ENCODE results near the gene ADCY5. TPM values are rescaled to one million over a fixed set of nuclear protein-coding genes. Genes with fewer than 3 reads are reported as not detected.

Gene ADCY5
- polyA plus RNA-seq, 1 donor, result 3.7 TPM

DNA sequence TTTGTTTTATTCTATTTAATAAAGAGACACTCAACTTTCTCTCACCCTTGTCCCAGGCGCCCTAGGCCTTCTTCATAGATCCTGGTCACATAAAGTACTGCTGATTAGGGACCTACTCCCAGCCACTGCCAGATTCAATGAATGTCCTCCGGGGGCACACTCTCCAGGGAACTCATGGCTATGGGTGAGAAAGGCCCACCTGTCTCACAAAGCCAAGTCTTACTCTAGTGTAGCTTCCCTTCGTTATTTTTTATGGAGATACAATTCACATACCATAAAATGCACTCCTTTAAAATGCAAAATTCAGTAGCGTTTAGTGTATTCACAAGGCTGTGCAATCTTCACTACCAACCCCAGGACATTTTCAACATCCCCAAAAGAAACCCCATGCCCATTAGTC, 87.8 kb downstream of the ADCY5 start:
- no peak for DNase-seq

- no peak for DNase-seq
These were observed 91.6 kb downstream of the ADCY5 start for GRCh38 chr3:123357275-123357674.

DNA sequence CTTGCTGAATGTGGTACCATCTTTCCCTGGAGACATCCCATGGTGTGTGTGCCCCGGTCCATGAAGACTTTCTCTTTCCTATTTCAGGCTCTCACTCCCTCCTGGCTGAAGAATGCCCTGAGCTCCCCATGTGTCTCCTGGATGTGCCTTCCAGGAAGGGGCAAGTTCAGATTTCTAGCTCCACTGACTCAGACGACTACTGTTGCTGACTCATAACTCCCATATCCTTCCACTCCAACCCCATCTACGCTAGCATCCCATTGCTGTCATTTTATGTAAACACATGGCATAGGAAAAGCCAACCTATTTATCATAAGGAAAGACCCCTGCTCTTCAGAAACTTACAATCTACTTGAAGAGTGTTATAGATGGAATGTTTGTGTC, 95.0 kb downstream of the ADCY5 start:
- no peak for DNase-seq

DNA sequence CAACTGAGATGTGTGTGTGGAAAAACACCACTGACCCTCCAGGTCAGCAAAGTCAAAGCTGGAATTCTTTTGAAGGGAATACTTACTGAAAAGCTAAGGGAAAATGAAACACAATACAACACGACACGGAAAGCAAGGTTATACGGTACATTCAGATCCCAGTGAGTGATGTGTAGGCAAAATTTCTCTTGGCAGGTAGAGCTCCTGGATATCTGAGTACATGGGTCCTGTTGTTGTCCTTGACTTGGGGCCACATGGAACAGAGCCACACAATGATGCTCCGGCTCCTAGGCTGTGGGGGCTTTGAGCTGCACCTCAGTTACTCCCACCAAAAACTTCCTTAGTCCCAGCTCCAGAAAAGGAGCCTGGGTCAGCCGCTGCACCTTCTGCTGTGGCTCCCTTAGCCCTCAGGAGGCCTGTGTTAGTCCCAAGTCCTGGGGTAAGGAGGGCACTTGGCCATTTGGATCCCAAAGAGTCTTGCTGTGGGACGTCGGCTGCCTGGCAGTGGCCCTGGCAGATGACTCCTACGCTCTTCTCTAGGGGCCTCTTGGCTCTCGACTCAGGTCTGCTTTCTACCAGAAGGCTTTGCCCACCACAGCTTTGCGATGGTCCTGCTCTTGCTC, 95.6 kb downstream of the ADCY5 start:
- no peak for DNase-seq

DNA sequence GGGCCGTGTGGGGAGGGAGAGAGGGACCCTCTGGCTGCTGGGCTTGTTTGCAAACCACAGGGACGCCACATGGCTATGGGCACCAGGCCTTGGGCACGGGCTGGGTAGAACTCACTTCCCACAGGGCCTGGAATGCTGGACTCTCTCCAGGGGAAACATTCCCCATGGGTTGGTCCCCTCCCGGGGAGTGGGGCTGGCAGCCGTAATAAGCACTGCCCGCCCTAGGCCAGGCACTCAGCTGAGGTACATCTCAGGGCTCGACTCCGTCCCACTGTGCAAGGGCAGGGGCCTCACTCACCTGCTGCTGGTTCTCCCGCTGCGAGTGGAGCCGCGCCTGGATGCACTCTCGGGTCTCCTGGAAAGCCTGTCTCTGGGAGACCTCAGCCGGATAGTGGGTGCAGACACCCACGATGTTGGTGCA, 96.7 kb downstream of the ADCY5 start:
- no peak for DNase-seq

GRCh38 chr3:123351501-123351900, 97.4 kb downstream of the ADCY5 start:
- no peak for DNase-seq

GRCh38 chr3:123350971-123351370, 97.9 kb downstream of the ADCY5 start:
- DNase-seq, result no peak

- DNase-seq, result no peak
These were observed 99.1 kb downstream of the ADCY5 start for GRCh38 chr3:123349566-123350435.

GRCh38 chr3:123349201-123349535, 99.7 kb downstream of the ADCY5 start:
- DNase-seq, result no peak

DNA sequence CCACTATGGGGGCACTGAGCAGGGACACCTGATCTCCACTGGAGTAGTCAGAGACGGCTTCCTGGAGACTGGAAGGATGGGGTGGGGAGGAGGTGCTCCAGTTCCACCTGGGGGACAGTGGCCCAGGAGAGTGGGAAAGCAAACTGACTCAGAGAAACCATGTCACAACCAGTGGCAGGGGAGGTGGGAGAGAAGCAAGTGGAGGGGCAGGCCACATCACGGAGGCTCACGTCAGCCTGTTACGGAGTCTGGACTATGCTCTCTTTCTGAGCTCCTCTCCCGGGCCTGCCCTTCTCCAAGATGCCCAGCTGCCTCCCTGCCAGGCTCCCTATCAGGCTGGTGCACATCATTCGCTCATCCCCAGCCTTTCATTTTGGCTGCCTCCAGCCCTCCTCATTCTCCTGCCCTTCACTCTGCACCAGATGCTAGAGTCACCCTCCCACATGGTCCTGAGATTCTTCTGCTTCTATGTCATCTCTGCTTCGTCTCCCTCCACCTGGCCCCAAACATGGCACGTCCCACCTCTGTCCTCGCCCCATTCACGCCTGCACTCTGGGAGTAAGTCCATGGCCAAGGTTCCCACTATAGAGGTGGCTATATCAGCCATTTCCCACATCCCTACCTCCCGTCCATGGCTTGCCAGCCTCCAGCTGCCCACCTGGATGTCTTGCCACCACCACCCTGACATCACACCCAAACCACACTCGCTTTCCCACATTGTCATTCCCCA, 100.3 kb downstream of the ADCY5 start:
- DNase-seq, result no peak

DNA sequence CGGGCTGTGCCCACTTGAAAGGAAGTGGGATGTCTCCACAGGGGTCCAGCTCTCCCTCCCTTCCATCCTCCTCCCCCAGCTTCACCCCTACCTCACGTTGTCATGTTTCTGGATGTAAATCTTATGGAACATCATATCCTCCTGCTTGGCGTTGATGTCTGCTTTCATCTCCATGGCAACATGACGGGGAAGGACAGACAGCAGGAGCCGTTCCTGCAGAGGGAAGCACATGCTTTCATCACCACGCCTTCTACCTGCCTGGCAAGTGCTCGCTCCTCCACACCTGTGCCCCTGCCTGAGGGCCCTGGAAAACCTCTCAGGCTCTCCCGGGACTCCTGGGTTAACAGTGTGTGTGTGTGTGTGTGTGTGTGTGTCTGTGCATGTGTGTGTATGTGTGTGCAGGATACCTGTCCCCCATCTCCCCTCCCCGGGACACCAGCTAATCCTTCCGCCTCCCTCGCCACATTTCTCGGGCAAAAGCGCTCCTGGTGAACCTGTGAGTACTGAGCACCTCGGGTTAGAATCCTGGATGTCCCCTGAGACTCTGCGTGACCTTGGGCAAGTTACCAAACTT, 101.1 kb downstream of the ADCY5 start:
- DNase-seq, result no peak

DNA sequence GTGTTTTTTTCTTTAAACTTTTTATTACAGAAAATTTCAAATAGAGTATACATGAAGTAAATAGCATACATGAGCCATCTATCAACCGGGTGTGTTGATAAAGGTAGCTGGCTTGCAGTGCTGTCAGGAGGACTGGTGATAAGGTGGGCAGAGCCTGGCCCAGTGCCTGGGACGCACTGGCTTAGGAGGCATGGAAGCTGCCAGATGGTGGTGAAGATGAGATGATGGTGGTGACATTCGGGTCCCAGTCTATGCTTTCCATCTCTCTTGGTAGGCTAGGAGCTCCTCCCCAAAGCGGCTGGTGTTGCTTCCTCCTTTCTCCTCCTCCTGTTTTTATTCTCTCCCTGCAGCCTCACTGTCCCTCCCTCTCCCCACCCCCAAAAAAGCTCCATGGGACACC, 101.7 kb downstream of the ADCY5 start:
- DNase-seq, result no peak

DNA sequence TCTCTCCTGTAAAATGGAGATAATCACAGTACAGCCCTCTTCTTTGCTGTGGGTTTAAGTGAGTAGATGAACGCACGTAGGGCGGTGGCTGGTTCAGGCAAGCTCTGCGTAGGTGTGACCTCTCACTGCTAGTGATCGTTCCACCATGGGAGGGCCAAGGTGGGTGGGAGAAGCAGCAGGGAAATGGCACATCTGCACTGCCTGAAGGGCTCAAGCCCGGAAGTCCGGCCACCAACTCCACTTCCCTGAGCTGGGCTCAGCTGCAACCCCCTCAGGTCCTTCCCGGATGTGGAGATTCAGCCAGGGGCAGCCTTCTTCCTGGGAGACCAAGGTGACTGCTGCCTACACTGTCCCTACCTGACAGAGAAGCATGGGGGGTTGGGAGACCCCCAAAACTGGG, 102.9 kb downstream of the ADCY5 start:
- DNase-seq, result no peak

DNA sequence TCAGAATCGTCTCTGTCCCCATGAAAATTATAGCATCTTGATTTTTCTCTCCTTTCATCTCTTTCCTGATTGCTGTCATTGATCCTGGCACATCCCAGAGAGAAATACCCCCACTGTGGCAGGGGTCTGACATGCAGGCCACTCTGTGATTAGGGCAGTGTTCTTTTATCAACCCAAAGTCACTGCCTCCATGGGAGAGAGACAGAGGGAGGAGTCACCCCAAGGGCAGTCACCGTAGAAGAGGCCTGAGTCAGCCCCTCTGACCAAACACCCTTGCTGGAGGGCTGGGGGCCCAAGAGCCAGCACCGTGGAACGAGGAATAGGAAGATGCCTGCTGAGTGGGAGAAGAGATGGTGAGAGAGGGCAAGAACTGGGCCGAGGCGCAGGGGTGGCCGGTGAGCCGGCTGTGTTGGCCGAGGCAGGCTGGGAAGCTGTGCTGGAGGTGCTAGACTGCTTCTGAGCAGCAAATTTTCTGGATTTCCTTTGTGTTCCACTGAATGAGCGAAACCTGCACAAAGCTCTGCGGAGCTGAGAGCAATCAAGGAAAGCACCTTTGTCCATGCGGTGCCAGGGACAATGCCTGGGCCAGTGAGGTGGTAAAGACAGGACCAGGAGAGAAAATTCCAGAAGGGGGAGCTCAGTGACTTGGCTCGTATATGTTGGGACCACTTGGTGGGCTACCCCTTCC, 103.8 kb downstream of the ADCY5 start:
- no peak for DNase-seq

DNA sequence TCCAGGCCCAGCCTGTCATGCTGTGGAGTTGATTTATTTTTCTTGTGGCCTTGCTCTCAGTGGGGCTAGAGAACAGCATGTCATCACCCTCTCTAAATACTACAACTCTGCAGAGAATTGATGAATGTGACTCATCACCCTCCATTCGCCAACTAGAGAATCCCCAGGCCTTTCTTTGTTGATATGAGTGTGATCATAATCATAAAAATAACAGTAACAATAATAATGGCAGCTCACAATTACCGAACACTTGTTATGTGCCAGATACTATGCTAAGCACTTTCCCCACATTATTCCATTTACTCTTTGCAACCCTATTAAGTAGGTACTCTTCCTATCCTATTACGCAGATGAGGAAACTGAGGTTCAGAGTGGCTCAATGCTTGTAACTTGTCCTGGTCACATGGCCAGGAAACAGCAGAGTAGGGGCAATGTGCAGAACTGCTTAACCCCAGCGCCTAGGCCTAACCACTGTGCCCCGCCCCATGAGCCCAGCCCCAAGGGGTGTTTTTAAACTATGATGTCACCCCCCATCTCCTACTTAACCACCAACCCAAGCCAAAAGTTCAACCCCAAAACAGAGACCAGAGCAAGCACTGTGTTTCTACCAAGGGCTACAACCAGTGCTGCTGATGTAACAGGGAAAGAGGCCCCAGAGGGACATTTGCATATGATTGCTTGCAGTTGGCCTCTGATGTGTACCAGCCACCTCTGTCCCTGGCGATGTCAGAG, 104.5 kb downstream of the ADCY5 start:
- no peak for DNase-seq

DNA sequence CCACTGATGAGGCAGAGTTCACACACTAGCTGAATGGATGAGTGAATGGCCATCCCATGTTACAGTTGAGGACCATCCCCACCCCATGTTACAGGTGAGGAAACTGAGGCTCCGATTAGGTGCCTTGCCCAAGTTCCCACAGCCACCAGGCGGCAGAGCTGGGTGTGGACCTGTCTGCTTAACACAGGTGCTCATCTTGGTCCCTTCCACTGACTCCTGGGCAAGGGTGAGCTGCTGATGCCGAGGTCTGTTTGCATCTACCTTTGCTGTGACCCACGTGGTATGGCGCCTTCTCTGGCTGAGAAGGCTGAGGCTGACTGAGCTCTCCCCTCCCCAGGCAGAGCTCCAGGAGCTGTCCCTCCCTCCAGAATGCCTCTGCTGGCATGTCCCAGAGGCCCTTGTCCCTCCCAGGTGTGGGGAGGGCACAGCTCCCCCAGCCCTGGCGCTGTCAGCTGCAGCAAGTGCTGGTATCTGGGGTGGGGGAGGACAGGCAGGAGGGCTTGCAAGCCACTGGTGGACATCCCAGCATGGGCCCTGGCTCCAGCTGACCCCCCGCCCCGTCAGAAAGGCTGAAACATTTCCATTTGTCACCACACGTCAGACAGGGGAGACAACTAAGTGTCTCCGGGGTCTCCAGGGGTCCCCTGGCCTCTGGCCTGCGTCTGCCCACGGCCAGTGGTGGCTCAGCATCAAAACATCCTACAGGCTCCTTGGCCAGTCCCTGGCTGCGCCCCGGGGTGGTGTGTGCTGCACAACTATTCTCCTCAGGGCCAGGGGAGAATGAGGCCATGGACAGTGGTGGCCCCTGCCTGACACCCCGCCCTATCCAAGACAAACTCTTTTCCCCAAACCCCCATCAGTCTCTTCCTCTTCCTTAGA, 105.4 kb downstream of the ADCY5 start:
- DNase-seq, result no peak

GRCh38 chr3:123342631-123343080, 106.2 kb downstream of the ADCY5 start:
- no peak for DNase-seq

GRCh38 chr3:123341871-123342630, 106.8 kb downstream of the ADCY5 start:
- DNase-seq, result no peak

GRCh38 chr3:123340336-123340735, 108.6 kb downstream of the ADCY5 start:
- no peak for DNase-seq

DNA sequence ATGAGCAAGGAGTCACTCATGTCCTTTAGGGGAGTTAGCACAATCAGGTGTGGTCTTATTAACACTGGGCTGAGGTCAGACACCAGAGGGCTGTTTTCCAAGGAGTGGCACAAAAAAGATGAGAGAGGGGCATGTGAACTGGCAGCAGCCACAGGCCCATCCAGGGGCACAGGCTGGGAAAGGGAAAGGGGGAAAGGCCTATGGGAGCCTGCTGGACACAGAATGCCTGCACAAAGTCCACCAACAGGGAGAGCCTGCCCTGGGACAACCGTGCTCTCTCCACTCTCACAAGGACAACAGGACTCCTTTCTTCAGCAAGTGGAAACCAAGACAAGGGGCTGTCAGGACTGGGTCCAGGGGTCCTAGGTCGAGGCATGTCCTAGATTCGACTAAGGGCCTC, 109.6 kb downstream of the ADCY5 start:
- DNase-seq, result no peak
